Hematopoietic multipotent progenitor cell treated with erythropoietin and hydrocortisone succinate and interleukin-3 and kit ligand, for 4 days (in vitro differentiated cells): ENCODE results near the gene RABEP2.
"Not testable (repeated sequence)": the region's sequence is repeated elsewhere in the genome, so short reads cannot be mapped to it uniquely, and the experiment has no call there.

Source experiments
- DNase-seq: peaks from one replicate; pipeline ENCODE4 v3.0.0-alpha.2; 2015

The RABEP2 gene, protein sequence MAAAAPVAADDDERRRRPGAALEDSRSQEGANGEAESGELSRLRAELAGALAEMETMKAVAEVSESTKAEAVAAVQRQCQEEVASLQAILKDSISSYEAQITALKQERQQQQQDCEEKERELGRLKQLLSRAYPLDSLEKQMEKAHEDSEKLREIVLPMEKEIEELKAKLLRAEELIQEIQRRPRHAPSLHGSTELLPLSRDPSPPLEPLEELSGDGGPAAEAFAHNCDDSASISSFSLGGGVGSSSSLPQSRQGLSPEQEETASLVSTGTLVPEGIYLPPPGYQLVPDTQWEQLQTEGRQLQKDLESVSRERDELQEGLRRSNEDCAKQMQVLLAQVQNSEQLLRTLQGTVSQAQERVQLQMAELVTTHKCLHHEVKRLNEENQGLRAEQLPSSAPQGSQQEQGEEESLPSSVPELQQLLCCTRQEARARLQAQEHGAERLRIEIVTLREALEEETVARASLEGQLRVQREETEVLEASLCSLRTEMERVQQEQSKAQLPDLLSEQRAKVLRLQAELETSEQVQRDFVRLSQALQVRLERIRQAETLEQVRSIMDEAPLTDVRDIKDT

DNA sequence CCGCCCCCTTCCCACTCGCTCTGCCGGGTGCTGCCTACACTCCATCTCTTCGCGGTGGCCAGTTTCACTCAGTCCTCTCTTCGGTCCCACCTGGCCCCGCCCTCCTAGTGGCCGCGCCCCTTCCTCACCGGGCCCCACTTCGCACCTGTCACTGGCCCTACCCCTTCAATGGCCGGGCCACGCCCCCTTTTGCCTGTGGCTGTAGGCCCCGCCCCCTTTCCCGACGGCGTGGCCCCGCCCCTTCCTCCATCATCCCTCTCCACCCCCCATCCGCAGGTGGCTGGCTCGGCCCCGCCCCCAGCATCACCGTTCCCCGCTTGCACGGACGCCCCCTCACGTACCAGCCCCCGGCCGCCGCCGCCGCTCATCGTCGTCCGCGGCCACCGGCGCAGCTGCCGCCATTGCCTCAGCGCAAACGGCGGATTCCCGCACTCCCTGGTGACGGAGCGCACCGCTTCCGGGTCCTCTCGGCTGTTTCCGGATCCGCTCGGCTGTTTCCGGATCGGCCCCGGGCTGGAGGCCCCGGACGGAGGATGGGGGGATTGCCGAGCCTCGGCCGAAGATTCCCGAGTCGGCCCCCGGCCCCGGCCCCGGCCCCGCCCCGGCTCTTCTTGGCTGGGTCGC lies at the start of gene RABEP2:
Gene RABEP2 (minus strand): TSS at position 477 of the 624 bp plus-strand sequence. CDS start 75 bp downstream, at position 402.
- DNase-seq = peak; percentile 96

DNA sequence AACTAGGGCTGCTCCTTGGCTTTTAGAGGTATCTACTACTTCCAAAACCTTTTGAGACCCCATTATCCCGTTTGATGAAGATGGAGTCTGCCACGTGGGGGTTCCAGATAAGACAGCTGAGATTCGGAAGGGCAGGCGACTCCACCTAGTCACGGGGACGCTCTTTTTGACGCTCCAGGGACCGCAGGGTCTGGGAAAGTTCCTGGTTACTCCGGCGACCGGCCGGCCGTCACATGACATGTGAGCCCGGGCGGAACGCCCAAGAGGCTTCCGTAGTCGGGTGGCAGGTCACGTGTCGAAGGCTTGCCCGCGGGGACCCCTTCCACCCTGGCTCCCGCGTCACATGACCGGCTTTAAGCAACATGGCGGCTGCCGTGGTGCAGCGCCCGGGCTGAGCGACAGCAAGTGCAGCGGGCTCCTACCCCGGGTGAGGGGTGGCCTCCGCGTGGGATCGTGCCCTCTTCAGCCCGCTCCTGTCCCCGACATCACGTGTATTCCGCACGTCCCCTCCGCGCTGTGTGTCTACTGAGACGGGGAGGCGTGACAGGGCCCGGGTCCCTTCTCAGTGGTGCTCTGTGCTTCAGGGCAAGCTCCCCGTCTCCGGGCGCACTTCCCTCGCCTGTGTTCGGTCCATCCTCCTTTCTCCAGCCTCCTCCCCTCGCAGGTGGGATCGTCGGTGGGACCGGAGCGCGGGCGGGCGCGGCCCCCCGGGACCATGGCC lies 49.6 kb upstream of the RABEP2 start, which contains the start of gene SPNS1:
Gene SPNS1 (plus strand): TSS at position 342 of the 721 bp plus-strand sequence. CDS start 374 bp downstream, at position 716.
- DNase-seq = peak; percentile 99

DNA sequence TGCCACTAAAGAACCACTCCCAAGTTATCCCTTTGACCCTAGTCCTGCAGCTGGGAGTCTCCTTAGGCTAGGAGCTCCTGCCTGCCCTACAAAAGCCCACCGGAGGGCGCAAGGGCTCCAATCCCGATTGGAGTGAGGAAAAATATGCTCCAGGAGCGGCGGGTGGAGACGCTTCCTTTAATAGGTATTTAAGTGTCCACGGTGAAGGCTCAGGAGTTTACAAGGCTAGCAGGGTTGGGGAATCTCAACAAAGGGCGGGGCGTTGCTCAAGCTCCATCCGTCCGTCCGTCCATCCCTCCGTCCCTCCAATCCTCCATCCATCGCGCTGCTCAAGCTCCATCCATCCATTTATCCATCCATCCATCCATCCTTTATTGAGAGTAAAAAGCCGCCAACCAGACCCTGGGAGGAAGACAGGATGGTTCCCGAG lies 49.0 kb upstream of the RABEP2 start:
- peak; percentile 65 for DNase-seq

DNA sequence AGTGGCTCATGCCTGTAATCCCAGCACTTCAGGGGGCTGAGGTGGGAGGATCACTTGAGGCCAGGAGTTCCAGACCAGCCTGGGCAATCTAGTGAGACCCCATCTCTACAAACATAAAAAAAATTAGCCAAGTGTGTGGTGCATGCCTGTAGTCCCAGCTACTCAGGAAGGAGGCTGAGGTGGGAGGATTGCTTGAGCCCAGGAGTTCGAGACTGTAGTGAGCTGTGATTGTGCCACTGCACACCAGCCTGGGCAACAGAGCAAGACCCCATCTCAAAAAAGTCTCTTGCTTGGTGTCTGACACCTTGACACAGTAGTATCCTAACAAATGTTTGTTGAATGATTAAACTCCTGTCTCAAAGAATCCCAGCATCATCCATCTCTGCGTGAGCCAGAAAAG lies 44.7 kb upstream of the RABEP2 start:
- DNase-seq = not testable (repeated sequence)

DNA sequence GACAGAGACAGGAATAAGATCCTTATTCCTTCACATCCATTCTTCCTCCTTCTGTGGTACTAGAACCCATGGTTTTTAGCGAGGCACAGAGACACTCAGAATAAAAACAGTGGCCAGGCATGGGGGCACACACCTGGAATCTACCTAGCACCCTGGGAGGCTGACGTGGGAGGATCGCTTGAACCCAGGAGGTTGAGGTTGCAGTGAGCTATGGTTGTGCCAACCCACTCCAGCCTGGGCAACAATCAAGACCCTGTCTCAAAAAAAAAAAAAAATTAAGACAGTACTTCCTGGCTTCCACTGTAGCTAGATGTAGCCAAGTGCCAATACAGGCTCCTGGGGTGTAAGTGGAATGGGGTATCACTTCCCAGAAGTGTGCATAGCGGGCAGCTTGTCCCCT lies 42.1 kb upstream of the RABEP2 start:
- DNase-seq = no peak

DNA sequence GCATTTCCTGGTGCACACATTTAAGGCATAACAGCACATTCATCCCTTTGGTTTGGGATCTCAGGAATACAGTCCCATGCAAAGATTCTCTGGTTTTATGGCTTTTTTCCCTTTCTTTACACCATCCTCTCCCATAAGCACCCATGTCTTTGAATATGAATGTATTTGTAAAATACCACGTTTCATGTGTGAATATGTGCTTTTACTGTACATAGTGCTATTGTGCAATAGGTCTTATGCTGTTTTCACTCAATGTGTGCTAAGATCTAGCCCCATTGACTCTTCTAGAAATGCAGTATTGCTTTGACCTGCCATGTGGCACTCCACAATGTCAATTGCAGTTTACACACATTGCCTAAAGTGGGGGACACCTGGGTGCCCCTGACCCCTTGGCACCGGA lies 39.5 kb upstream of the RABEP2 start:
- DNase-seq = no peak

DNA sequence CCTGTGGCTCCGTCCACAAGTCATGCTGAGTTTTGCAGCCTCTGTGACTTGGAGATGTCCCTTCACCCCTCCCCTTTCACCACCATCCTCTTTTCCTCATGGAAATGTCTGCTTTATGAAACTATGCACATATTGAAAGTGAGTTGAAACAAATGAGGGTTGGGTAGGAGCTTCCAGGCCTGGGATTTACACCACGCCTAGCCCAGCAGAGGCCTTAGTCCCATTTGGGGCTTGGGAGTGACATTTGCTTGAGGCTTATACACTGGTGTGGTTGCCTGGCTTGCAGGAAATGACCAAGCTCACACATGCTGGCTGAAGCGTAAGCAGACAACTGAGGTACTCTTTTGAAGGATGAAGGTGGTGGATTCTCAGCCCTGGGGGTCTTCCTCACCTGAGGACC lies 39.0 kb upstream of the RABEP2 start:
- DNase-seq = no peak

DNA sequence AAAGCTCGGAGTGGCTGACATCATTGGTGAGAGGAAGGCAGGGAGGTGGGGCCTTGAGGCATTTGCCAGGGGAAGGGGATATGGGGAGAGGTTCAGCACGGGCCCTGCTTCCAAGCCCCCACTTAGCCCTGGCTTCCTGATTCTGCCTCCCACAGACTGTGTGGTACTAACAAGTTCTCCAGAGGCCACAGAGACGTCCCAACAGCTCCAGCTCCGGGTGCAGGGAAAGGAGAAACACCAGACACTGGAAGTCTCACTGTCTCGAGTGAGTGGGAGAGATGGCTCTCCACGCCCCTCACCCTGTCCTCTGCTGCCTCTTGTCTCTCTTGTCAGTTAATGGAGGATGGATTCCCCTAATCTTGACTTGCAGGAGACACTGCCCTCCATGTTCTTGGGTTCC lies 33.8 kb upstream of the RABEP2 start:
- no peak for DNase-seq

DNA sequence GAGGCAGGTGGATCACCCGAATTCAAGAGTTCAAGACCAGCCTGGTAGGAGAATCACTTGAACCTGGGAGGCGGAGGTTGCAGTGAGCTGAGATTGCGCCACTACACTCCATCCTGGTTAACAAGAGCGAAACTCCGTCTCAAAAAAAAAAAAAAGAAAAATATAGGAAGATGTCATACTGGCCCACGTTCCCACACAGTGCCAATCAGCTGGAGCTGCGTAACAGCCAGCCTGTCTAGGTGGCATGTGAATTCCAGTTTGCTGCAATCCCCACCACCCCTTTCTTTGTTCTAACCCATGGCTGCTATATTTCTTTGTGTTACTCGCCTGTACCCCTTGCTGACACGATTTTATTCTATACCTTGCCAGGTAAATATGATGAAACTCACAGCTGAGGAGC lies 33.2 kb upstream of the RABEP2 start:
- no peak for DNase-seq

DNA sequence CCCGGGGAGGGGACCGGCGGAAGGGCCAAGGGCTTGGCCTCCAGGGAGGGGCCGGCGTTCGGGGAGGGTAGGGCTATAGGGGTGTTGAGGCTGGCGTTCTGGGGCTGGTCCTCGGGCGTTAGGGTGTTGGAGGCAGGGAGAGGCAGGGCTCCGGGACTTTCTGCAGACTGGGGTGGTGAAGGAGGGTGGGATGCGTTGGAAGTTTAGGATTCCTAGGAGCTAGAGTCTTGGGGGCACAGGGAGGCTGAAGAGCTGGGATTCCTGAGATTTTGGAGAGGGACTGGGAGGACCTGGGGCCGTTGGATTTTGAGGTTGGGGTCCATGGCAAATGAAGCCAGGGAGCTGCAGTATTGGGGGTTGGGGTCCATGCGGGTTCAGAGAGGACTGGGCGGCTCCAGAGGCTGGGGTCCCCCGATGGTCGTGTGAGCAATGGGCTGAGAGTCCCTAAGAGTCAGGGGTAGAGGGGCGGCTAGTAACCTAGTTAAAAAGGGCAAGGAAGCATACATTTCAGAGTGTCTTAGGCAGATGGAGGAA lies 26.4 kb upstream of the RABEP2 start:
- peak; percentile 71 for DNase-seq

DNA sequence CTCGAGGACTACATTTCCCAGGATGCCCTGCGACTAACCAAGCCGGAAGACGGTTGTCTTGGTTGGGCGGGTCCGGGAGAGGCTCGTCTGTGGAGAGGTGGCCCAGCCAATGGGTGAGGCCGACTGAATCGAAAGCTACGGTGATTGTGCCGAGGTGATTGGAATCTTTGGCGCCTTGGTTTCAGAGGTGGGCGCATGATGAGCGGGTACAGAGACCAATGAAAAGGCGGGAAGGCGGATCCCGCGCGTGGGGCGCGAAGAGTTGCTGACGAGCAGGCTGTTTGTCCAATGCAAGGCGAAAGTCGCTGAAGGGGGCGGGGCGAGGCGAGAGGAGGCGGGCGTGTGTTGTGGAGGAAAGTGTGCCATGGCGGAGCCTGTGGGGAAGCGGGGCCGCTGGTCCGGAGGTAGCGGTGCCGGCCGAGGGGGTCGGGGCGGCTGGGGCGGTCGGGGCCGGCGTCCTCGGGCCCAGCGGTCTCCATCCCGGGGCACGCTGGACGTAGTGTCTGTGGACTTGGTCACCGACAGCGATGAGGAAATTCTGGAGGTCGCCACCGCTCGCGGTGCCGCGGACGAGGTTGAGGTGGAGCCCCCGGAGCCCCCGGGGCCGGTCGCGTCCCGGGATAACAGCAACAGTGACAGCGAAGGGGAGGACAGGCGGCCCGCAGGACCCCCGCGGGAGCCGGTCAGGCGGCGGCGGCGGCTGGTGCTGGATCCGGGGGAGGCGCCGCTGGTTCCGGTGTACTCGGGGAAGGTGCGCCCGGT lies 25.8 kb upstream of the RABEP2 start, which contains the start of gene NFATC2IP:
Gene NFATC2IP (plus strand): TSS at position 290 of the 762 bp plus-strand sequence. CDS start 75 bp downstream, at position 365.
- peak; percentile 100 for DNase-seq

DNA sequence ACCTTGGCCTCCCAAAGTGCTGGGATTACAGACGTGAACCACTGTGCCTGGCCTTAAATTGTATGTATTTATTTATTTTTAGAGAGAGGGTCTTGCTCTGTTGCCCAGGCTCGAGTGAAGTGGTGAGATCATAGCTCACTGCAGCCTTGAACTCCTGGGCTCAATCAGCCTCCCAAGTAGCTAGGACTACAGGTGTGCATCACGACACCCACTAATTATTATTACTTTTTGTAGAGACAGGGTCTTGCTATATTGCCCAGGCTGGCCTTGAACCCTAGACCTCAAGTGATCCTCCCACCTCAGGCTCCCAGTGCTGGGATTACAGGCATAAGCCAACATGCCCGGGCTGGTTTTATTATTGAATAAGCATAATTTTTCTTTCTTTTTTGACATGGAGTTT lies 21.6 kb upstream of the RABEP2 start:
- no peak for DNase-seq

DNA sequence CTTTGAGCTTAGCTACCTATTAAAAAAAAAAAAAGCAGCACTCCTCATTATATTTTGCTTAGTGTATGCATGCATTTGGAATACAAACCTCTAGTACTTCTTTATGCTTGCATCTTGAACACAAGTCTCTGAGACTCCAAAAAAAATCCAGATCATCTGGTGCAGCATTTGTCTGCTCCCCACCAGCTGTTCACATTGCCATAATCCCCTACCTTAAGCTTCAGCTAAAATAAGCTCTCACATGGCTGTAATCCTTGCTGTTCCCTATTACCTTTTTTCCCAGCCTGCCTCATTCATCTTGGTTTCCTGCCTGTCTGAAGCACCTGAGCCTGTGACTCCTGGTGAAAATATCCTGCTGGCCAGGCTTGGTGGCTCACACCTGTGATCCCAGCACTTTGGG lies 18.2 kb upstream of the RABEP2 start:
- no peak for DNase-seq

DNA sequence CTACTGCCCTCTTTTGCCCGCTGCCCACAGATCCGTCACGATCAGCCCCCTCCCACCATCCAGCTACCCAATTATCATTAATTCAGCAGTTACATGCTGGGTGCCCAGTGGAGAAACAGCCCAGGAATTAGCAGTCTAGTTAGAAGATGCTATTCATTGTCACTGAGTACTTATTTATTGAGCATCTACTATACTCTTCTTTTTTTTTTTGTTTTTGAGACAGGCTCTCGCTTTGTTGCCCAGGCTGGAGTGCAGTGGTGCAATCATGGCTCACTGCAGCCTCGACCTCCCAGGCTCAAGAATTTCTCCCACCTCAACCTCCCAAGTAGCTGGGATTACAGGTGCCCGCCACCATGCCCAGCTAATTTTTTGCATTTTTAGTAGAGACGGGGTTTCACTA lies 14.8 kb upstream of the RABEP2 start:
- not testable (repeated sequence) for DNase-seq

DNA sequence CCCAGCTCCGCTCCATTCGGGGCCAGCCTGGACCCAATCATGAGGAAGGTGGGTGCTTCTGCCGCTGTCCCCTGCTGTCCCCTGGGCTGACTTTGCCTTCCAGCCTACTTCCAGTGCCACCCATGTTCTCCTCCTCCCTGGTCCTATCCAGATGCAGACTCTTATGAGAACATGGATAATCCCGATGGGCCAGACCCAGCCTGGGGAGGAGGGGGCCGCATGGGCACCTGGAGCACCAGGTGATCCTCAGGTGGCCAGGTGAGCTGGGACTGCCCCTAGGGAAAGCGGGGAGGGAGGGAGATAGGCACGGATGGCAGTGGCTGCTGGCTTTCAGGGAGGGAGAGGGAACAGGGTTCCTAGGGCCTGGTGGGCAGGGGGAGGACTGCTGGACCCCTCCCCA lies 13.7 kb upstream of the RABEP2 start:
- DNase-seq = no peak

DNA sequence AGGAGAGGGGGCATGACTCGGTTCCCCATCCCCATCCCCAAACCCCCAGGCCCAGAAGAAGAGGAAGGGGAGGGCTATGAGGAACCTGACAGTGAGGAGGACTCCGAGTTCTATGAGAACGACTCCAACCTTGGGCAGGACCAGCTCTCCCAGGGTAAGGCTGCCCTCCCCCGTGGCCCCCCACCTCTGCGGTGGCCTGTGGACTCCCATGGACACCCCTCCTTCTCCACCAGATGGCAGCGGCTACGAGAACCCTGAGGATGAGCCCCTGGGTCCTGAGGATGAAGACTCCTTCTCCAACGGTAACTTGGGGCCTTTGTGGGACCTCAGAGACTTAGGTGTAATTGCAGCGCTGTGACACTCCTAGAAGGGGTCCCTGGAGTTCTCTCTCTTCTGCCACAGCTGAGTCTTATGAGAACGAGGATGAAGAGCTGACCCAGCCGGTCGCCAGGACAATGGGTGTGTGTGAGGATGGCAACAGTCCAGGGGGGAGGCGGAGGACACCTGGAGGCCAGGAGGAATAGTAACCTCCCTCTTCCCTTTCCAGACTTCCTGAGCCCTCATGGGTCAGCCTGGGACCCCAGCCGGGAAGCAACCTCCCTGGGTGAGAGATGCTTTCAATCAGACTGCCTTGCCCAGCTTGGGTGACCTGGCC lies 12.3 kb upstream of the RABEP2 start:
- peak; percentile 42 for DNase-seq

DNA sequence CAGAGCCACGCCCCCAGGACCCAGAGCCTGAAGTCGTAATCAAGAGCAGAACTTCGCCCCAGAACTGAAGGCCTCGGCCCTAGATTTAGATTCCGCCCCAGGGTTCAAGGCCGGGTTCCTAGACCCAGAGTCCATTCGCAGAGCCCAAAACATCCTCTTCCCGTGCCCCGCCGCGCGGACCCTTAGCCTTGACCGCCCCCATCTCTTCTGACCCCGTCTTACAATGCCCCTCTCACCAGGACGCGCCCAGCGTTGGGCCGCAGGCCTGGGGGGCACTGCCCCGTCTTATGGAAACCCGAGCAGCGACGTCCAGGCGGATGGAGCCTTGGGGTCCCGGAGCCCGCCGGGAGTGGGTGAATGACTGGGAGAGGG lies 11.7 kb upstream of the RABEP2 start:
- no peak for DNase-seq

DNA sequence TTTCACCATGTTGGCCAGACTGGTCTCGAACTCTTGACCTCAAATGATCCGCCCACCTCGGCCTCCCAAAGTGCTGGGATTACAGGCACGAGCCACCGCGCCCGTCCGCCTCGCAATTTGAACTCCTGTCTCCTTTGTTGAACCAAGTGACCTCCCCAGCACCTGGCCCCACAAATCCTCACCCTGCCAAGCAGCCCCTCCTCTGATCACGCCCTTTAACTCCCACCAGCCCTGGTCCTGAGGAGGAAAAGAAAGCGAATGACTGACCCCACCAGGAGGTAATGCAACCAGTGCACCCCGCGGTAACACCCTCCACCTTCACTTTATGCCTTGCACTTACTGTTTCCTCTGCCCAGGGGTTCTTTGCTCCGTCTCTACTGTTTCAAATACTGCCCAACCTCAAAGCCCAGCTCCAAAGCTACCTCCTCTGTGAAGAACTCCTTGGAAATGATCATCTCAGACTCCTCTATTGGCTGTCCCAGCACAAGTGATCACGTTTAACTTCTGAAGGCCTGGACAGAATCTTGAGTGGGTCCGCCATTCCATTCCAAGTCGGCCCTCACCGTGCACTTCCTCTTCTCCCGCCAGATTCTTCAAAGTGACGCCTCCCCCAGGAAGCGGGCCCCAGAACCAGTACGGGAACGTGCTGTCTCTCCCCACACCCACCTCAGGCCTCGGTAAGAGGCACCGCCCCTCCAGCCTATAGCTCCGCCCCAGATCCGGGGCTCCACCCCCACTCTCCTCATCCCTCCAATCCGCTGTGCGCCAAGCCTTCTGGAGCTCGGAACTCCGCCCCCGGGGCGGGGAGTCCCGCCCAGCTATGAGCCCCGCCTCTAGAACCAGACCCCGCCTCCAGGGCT lies 11.1 kb upstream of the RABEP2 start:
- DNase-seq = peak; percentile 96

DNA sequence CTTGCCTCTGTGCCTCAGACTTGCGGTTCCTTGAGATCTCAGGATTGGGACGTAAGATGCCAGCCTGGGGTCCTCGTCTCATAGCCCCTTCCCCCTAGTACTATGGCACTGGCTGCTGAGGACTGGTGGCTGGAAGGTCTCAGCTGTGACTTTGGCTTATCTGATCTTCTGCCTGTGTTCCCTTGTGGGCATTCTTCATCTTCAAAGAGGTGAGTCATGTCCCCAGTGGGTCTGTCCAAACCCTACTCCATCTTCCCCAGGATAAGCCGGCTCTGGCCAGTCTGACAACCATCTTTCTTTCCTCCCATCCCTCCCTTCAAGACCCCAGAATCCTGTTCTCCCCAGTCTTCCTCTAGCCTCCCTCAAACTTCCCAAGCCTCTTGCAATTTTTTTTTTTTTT lies 10.3 kb upstream of the RABEP2 start:
- peak; percentile 30 for DNase-seq

DNA sequence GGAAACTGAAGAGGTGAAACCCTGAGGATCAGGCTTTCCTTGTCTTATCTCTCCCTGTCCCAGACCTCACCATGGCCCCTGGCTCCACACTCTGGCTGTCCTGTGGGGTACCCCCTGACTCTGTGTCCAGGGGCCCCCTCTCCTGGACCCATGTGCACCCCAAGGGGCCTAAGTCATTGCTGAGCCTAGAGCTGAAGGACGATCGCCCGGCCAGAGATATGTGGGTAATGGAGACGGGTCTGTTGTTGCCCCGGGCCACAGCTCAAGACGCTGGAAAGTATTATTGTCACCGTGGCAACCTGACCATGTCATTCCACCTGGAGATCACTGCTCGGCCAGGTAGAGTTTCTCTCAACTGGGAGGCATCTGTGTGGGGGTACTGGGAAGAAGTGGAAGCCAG lies 8.1 kb upstream of the RABEP2 start:
- no peak for DNase-seq
